Ureter (tissue), 1 donor: ENCODE measurements around the gene HMCN1. TPM values are rescaled to one million over a fixed set of nuclear protein-coding genes. Genes with fewer than 3 reads are reported as not detected.
"Not testable (repeated sequence)": the region's sequence is repeated elsewhere in the genome, so short reads cannot be mapped to it uniquely, and the experiment has no call there.

Experiments
- DNase-seq: peaks from one replicate; pipeline ENCODE4 v3.0.0-alpha.2; 2020; ENCODE audit warnings: low spot score
- total RNA-seq: library from RNA; stranded (reverse); gene quantifications from one replicate; pipeline ENCODE4 v1.2.4, GENCODE V29; 2023
- donor health status: DM: yes; HTN: yes; CAD: no.

HMCN1 gene
- total RNA-seq, 1 donor from 2014 or later, result 4.7 TPM

GRCh38 chr1:185853739-185854138, 119.5 kb downstream of the HMCN1 start:
- no peak for DNase-seq

DNA sequence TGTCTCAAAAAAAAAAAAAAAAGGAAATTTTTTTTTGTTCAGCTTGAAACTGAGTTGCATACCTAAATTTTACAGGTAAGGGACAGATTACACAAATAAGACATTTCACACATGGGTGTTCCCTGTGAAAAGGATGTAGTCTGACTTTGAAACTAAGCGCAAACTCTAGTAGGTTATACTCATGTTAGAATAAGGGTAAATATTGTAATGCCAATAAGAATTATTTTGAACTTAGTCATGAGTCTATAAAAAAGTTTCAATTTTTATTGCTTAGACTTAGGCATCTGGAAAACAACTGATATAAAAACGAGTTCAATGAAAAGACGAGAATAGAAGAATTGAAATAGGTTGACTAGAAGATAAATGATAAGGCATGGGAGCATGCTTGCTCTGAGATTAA, 122.3 kb downstream of the HMCN1 start:
- no peak for DNase-seq

DNA sequence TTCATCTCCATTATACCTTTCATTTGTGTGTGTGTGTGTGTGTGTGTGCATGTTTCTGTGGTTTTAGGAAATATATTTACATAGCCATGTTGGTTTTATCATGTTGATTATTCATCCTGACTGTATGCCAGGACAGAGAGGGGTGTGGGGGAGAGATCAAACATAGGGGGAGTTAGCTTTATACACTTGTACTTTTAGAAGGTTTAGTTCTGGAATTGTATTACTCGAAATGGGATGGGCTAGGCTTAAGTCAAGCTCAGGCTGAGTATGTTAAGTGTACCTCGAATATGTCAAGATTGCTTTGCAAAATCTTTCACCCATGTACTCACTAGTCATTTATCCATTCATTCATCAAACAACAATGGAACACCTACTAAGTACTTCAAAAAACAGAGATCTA, 123.3 kb downstream of the HMCN1 start:
- DNase-seq, result no peak

- DNase-seq, result no peak
Measured at GRCh38 chr1:185860311-185860710, 126.1 kb downstream of the HMCN1 start.

- no peak for DNase-seq
Measured at GRCh38 chr1:185860859-185861258, 126.7 kb downstream of the HMCN1 start.

GRCh38 chr1:185861630-185862029, 127.4 kb downstream of the HMCN1 start:
- DNase-seq, result no peak

DNA sequence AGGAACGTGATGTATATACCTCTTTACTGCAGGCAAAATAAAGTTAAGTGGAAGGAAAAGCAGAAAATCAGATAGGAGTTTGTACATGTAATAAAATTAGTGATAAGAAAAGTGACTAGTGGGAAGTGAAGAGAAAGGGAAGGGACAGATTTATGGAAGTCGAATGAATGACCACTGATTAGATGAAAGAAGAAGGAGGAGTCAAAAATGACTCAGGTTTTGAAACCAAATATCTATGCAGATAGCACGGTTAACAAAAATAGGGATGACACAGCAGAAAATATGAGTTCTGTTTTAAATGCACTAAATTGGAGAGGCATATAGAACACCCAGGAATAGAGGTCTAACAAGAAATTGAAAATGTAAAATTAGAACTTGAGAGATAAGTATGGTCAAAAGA, 128.0 kb downstream of the HMCN1 start:
- no peak for DNase-seq

GRCh38 chr1:185864331-185864730, 130.1 kb downstream of the HMCN1 start:
- no peak for DNase-seq

GRCh38 chr1:185864889-185865517, 130.8 kb downstream of the HMCN1 start:
- no peak for DNase-seq

DNA sequence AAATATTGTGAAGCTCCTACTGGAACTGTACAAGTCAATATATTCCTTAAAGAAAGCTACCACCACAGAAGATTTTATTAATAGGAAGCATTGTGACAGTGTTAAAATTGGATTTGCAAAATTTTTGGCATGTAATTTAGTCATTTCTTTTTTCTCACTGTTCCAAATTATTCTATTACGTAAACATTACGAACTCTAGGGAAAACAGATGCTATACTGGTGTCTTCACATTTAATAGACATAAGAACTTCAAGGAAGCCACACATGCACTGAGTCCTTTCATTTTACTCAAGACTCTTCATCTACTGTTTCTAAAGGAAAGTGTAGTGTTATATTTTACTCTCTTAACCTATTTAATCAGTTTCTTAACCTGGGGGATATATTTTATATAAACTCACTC, 135.4 kb downstream of the HMCN1 start:
- no peak for DNase-seq

DNA sequence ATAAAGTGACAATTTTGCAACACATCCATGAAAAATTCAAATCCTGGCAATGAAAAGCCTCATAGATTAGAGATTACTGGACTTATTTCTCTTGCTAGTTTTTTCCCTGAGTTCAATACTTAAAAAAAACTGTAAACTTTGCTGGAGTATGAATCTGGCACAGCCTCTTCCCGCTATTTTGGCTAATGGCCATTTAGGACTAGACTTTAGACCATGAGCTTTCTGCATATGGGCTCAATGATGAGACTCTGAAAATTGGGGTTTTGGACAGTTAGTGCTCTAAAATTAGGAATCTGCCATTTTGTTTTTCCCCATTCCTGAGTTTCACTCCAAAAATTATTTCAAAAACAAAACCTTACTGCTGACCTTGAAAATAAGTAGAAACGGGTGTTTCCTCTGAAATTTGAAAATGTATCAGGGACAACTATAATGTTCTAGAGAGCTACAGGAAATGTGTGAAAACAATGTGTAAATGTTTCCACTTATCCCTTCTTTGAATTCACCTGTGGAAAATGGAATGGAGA, 137.5 kb downstream of the HMCN1 start:
- no peak for DNase-seq

- DNase-seq, result no peak
Measured at GRCh38 chr1:185874246-185874645, 140.1 kb downstream of the HMCN1 start.

DNA sequence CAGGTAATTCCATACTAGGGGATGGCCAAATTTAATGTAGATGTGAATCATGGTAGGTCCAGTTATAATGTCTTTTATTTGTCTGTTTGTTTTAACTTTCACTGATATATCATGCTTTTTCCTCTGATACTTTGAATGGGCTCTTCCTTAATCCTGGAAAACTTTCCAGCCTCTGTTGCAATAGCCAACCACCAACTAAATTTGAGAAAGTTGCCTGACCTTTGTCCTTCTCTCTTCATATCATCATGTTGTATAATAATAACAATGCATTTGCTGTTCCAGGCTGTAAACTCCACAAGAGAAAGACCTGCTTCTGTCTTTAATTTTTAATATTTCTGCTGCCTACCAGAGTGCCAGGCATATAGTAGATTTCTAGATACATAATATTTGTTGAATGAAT, 146.1 kb downstream of the HMCN1 start:
- no peak for DNase-seq

DNA sequence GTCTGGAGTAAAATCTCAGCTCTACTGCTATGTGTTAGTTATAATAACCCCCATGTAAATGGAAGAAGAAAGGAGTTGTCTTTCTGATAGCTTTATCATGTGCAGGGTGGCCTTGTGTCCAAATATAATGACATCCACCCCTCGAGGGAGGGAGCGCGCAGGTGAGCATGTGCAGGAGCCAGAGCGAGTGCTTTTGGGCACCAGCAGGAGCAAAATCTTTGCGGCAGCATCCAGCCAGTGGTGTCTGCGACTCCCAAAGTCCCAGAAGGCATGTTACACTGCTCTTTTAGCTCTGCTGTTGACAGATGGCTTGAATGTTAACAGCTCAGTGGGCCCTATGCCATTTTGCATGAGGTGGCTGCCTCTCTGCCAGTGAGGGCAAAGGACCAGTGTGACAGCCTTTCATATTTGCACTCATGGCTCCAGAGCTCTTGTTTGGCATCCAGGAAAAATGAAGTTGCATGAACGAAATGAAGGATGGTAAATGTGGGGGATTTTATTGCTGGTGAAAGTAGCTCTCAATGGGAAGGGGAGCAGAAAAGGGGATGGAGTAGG, 146.7 kb downstream of the HMCN1 start:
- DNase-seq, result no peak

DNA sequence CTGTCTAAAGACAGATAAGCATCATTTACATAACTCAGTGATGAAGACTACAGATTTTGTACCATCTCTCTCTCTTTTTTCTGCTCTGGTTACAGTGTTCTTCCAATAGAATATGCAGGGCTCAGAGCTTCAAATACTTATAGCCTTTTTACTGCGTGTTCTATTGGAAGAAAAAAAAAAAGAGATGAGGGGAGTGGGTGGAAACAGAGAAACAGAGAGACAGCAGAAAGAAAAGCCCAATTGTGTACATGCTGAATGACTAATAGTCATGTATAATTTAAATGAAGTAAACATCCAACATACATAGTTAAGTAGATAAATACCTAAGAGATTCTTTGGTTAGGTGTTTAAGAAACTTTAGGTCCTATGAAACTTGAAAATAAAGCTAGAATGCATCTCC, 151.9 kb downstream of the HMCN1 start:
- no peak for DNase-seq

DNA sequence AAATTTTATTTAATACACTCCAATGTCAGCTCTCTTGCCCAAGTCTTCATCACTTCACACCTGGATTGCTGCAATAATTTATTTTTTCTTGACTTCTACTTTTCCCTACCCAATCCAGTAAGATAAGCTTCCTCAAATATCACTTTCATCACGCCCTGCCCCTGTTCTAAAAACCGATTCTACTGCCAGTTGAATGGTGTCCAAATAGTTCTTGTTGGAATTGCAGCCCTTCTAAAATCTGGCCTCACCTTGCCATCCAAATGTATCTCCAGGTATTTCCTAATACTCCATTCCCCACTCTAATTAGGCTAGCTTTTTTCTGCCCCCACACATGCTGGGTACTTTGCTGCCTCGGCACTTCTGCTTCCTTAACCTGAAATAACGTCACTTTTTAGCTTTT, 152.5 kb downstream of the HMCN1 start:
- DNase-seq, result no peak

- not testable (repeated sequence) for DNase-seq
Measured at GRCh38 chr1:185892831-185893403, 158.7 kb downstream of the HMCN1 start.

DNA sequence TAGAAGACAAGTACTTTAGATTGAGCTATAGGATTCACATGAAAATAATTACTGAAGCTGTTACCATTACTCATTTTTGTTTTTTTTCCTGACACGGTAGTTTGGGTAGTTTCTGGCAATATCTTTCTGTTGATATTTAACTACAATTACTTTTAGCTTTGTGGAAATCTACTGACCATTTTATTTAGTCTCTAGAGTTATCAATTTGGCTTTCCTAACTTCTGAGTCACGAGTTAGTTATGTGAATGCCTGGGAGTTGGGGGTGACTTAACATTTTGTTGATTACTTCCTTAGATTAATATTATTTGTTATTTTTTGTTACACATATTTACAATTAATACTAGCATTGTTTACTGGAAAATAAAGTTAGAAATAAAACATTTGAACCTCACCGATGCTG, 160.6 kb downstream of the HMCN1 start:
- no peak for DNase-seq

GRCh38 chr1:185895208-185895900, 161.2 kb downstream of the HMCN1 start:
- DNase-seq, result no peak

DNA sequence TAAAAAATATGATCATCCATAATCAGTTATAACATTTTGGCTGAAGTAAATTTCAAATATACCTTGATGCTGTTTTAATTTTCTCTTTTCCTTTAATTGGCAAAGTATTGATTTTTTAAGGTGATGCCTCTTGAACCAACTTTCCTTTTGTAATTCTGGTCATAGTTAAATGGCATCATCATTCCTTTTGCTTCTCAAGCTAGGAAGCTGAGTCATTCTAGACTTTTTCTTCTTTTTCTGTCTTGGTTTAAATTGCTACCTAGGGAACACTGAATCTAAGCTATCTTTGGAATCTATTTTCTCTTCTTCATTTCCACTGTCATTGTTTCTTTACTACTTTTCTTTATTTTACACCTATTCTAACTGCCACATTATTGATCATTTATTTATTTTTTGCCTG, 162.7 kb downstream of the HMCN1 start:
- DNase-seq, result no peak

DNA sequence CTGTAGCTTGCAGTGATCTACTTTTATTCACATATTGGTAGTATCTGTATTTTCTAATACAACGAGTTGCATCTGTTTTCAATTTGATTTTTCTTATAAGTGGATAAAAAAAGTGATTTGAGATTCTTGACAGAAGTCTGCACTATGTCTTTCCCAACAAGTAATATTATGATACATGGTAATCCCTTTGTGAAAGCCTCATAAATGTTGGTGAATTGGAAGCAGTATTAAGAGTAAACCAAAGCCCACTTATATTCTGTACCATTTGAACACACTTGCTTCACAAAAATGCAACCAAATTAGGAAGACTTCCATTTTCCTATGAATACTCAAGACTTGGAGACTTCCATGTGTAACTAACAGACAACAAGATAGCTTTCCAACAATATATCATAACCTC, 172.0 kb downstream of the HMCN1 start:
- DNase-seq, result no peak

GRCh38 chr1:185907246-185907645, 173.1 kb downstream of the HMCN1 start:
- no peak for DNase-seq

- no peak for DNase-seq
Measured at GRCh38 chr1:185911978-185912377, 177.8 kb downstream of the HMCN1 start.
